ENCODE measurements around the gene NAALADL2. TPM values are rescaled to one million over a fixed set of nuclear protein-coding genes. Genes with fewer than 3 reads are reported as not detected.

Gene NAALADL2
- total and polyA plus RNA-seq, 7 donors = 0.56 to 3.3 (median 1.6) TPM

DNA sequence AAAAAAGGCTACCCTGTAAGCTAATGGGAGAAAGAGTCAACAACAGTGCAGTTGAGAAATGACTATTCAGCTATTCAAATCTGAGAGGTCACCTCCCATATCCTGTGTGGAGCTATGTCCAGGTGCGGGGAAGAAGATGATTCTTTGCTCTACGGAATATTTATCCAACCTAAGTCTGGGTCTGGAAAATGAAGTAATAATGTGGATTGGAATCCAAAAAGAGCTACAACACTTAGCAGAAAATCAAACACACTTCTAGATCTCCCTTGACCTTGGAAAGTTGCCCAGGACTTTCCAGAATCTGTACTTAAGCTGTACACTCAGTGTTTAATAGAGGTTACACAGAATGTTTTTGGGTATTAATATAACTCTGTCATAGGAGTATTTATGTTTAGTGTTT is 251.9 kb downstream of the NAALADL2 start:
- ATAC-seq (no peak), DNase-seq (no peak)
- no peak overlapping the region for H3K4me3 ChIP-seq
- WGBS, 3 donors = 61 to 74% (median 62%) methylated on average over 2 of the region's 2 CpGs
- H3K36me3 ChIP-seq (ENCODE audit: insufficient read depth in 1 of 2, low read depth in 1 of 2) = no peaks in the 10 kb centered on the region
- H3K4me1 ChIP-seq = no peaks in the 10 kb centered on the region
- intact Hi-C loops (cut with DNase I) = no loop called here
- H3K27ac ChIP-seq = no peak overlapping the region
- H3K27me3 ChIP-seq (ENCODE audit: insufficient read depth in 3 of 3, low read length in 2 of 3) = no peaks in the 10 kb centered on the region
- TF ChIP-seq, protein P1, sequence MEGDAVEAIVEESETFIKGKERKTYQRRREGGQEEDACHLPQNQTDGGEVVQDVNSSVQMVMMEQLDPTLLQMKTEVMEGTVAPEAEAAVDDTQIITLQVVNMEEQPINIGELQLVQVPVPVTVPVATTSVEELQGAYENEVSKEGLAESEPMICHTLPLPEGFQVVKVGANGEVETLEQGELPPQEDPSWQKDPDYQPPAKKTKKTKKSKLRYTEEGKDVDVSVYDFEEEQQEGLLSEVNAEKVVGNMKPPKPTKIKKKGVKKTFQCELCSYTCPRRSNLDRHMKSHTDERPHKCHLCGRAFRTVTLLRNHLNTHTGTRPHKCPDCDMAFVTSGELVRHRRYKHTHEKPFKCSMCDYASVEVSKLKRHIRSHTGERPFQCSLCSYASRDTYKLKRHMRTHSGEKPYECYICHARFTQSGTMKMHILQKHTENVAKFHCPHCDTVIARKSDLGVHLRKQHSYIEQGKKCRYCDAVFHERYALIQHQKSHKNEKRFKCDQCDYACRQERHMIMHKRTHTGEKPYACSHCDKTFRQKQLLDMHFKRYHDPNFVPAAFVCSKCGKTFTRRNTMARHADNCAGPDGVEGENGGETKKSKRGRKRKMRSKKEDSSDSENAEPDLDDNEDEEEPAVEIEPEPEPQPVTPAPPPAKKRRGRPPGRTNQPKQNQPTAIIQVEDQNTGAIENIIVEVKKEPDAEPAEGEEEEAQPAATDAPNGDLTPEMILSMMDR (IDR thresholded peaks at IDR 0.05) = no peak
- H3K9me3 ChIP-seq = no peaks in the 10 kb centered on the region

DNA sequence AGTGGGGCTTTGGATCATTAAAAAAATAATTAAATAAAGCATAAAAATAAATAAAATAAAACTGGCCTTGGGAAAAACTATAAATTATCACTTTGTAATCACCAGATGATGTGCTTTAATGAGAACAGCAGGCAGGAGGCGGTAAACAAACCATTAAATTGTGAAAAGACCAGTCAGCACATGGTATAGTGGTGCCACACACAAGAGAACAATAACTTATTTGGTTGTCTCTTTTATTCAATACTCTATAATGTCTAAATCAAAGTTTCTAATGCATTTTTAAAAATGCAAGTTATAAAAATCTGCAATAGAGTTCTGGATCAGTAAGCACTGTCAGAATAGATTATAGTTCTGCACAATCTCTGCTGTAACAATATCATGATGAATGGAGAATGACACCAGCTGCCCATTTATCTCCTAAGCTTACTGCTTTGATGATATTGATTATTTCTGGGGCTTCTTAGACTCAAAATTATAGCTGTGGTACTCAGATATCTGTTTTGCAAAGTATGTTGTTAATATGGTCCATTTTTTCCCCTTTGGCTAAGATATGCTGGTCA is 259.3 kb downstream of the NAALADL2 start:
- intact Hi-C loops (cut with DNase I) = no loop called here
- no peak overlapping the region for H3K4me3 ChIP-seq
- no peaks in the 10 kb centered on the region for H3K36me3 ChIP-seq (ENCODE audit: insufficient read depth in 1 of 2, low read depth in 1 of 2)
- TF ChIP-seq, protein P1 (IDR thresholded peaks at IDR 0.05) = no peak
- ATAC-seq (no peak), DNase-seq (no peak)
- no peaks in the 10 kb centered on the region for H3K4me1 ChIP-seq
- no peaks in the 10 kb centered on the region for H3K9me3 ChIP-seq
- H3K27me3 ChIP-seq (ENCODE audit: insufficient read depth in 3 of 3, low read length in 2 of 3) = no peaks in the 10 kb centered on the region
- H3K27ac ChIP-seq = no peak overlapping the region
- 93 to 97% (median 97%) methylated on average over 1 of the region's 1 CpG for WGBS, 3 donors

DNA sequence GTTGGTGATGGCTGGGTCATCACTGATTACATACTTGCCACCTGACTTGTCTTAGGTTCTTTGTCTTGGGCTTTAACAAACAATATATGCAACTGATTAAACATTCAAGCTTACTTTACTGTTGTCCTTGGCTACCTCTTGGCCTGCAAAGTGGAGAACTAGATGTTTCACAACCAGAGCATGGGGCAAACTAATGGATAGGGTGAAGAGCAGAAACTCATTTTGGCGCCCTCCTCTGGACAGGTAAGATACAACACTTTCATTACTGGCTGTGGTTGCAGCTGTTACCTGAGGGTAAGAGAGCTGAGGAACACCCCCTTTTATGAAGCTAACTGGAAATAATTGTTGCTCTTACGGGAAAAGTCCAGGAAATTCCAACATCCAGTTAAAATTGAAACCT is 262.1 kb downstream of the NAALADL2 start:
- Histone ChIP-seq H3K36me3 (ENCODE audit: insufficient read depth in 1 of 2, low read depth in 1 of 2) (no peaks in the 10 kb centered on the region), H3K9me3 (no peaks in the 10 kb centered on the region), H3K27me3 (ENCODE audit: insufficient read depth in 3 of 3, low read length in 2 of 3) (no peaks in the 10 kb centered on the region), H3K4me1 (no peaks in the 10 kb centered on the region), H3K27ac (no peak overlapping the region), H3K4me3 (no peak overlapping the region)
- DNase-seq (no peak), ATAC-seq (no peak)
- intact Hi-C loops (cut with DNase I) = no loop called here
- TF ChIP-seq, protein P1 (IDR thresholded peaks at IDR 0.05) = no peak
- WGBS, 3 donors = 30 to 70% (median 55%) methylated on average over 2 of the region's 2 CpGs

DNA sequence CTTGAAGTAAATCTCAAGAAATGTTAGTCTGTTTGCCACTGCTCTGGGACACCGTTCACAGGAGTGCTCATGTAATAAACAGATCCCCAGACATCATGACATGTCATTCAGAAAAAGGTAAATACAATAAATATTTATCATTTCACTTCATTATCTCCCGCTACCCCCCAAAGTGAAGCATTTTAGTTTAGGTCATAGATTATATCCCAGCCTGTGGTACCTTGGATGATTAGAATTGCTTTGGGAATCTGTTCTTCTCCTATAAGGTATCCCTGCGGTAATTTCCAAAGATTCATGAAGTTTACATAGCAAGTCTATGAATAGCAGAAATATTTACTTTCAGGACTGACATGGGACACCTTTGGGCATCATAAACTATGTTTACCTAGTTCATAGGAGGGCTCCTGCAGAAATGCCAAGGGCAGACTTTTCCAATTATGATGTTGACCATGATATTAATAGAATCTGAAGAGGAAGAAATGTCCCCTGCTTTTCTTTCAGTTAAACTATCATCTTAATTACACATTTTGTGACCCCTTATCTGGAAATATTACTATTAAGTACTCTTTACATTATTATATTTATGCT is 268.0 kb downstream of the NAALADL2 start:
- Histone ChIP-seq H3K27me3 (ENCODE audit: insufficient read depth in 3 of 3, low read length in 2 of 3) (no peaks in the 10 kb centered on the region), H3K36me3 (ENCODE audit: insufficient read depth in 1 of 2, low read depth in 1 of 2) (no peaks in the 10 kb centered on the region), H3K9me3 (peaks cover 4% of the 10 kb centered on the region), H3K4me1 (no peaks in the 10 kb centered on the region), H3K4me3 (no peak overlapping the region), H3K27ac (no peak overlapping the region)
- DNase-seq = no peak
- intact Hi-C loops (cut with DNase I) = no loop called here
- TF ChIP-seq, protein P1 (IDR thresholded peaks at IDR 0.05) = no peak
- no peak for ATAC-seq
- WGBS, 3 donors = 92 to 96% (median 93%) methylated on average over 3 of the region's 3 CpGs

DNA sequence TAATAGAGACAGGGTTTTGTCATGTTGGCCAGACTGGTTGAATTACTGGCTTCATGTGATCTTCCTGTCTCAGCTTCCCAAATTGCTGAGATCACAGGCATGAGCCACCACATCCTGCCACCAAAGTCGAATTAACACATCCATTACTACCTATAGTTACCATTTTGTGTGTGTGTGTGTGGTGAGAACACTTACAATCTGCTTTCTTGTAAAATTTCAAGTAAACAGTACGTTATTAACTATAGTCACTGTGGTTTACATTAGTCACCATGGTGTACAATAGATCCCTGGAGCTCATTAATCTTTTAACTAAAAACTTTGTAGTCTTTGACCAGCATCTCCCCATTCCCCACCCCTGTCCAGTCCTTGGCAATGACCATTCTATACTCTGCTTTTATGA is 270.0 kb downstream of the NAALADL2 start:
- Histone ChIP-seq H3K36me3 (ENCODE audit: insufficient read depth in 1 of 2, low read depth in 1 of 2) (no peaks in the 10 kb centered on the region), H3K4me1 (no peaks in the 10 kb centered on the region), H3K9me3 (peaks cover 4% of the 10 kb centered on the region), H3K4me3 (no peak overlapping the region), H3K27ac (no peak overlapping the region), H3K27me3 (ENCODE audit: insufficient read depth in 3 of 3, low read length in 2 of 3) (no peaks in the 10 kb centered on the region)
- intact Hi-C loops (cut with DNase I) = no loop called here
- TF ChIP-seq, protein P1 (IDR thresholded peaks at IDR 0.05) = no peak
- DNase-seq (no peak), ATAC-seq (no peak)
- WGBS, 3 donors = 85 to 88% (median 87%) methylated on average over 2 of the region's 2 CpGs

All from psoas muscle (tissue), 8 donors.